Tibial artery (tissue), 4 donors: ENCODE measurements around the gene SNAP47.

Experiments used
- DNase-seq, 2 donors: peaks; one replicate each; pipeline ENCODE4 v3.0.0-alpha.2; 2019
- H3K27ac ChIP-seq, 2 donors: fragments of 200-600 bp; sonication (generic) in 1 of 2; 1 replicate in 1 of 2; 2 replicates in 1 of 2; pipeline ENCODE4 v1.5.1; 2018 to 2019; ENCODE audit warnings: mild to moderate bottlenecking in 1 of 2
- H3K27me3 ChIP-seq, 2 donors: fragments of 200-600 bp; sonication (generic) in 1 of 2; one replicate each; pipeline versions ENCODE4 v1.5.1 to v1.6.0; 2016 to 2019
- H3K36me3 ChIP-seq, 3 donors: fragments of 200-600 bp; sonication (generic) in 2 of 3; one replicate each; pipeline ENCODE4 v1.5.1; 2016 to 2019; ENCODE audit warnings: mild to moderate bottlenecking in 2 of 3
- H3K4me1 ChIP-seq, 4 donors: fragments of 200-600 bp; sonication (generic) in 2 of 4; 1 replicate in 3 of 4; 2 replicates in 1 of 4; pipeline ENCODE4 v1.5.1; 2016 to 2019
- H3K4me3 ChIP-seq, 2 donors: fragments of 200-600 bp; sonication (generic) in 1 of 2; 1 replicate in 1 of 2; 2 replicates in 1 of 2; pipeline ENCODE4 v1.5.1; 2018 to 2019; ENCODE audit warnings: mild to moderate bottlenecking in 2 of 2
- H3K9me3 ChIP-seq, 3 donors: fragments of 200-600 bp; sonication (generic) in 1 of 3; one replicate each; pipeline ENCODE4 v1.5.1; 2016 to 2019
- intact Hi-C: fragments of 100-400 bp; cut with DNase I; formaldehyde crosslinking; loops from one replicate; pipeline ENCODE4 v1.15.0; 2023; ENCODE audit warnings: low total_unique reads
- TF ChIP-seq, protein P1 (sequence below), 2 experiments: fragments of 200-600 bp in 1 of 2; fragments of 450-650 bp in 1 of 2; IDR thresholded peaks; one replicate each; pipeline ENCODE4 v1.5.1; 2017 to 2019; ENCODE audit warnings: antibody characterized with exemption in 2 of 2, mild to moderate bottlenecking in 1 of 2, moderate library complexity in 1 of 2

The SNAP47 gene

DNA sequence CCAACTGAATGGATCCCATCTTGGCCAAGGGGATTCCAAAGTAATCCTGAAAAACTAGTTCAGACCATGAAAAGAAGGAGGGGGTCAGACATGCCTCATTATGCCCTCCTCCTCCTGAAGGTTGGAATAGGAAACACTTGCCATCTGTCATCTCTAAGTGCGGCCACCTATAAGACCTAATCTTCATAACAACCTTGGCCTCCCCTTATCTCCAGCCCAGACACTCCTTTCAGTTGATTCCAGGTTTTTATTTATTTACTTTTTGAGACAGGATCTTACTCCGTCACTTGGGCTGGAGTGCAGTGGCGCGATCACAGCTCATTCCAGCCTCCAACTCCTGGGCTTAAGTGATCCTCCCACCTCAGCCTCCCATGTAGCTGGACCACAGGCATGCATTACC is 19.7 kb downstream of the SNAP47 start:
- TF ChIP-seq, protein P1, sequence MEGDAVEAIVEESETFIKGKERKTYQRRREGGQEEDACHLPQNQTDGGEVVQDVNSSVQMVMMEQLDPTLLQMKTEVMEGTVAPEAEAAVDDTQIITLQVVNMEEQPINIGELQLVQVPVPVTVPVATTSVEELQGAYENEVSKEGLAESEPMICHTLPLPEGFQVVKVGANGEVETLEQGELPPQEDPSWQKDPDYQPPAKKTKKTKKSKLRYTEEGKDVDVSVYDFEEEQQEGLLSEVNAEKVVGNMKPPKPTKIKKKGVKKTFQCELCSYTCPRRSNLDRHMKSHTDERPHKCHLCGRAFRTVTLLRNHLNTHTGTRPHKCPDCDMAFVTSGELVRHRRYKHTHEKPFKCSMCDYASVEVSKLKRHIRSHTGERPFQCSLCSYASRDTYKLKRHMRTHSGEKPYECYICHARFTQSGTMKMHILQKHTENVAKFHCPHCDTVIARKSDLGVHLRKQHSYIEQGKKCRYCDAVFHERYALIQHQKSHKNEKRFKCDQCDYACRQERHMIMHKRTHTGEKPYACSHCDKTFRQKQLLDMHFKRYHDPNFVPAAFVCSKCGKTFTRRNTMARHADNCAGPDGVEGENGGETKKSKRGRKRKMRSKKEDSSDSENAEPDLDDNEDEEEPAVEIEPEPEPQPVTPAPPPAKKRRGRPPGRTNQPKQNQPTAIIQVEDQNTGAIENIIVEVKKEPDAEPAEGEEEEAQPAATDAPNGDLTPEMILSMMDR (IDR thresholded peaks at IDR 0.05): no peak
- Histone ChIP-seq H3K27me3 (no peaks in the 10 kb centered on the region), H3K27ac (no peak overlapping the region), H3K9me3 (no peaks in the 10 kb centered on the region), H3K36me3 (peaks cover 12 to 28% (median 25%) of the 10 kb centered on the region in 3 donors), H3K4me1 (peaks cover 0 to 17% (median 10%) of the 10 kb centered on the region in 4 donors), H3K4me3 (no peak overlapping the region)
- intact Hi-C loops: no loop called here
- DNase-seq: no peak

- TF ChIP-seq, protein P1 (IDR thresholded peaks at IDR 0.05): no peak
- peaks cover 0 to 17% (median 10%) of the 10 kb centered on the region in 4 donors for H3K4me1 ChIP-seq
- H3K27ac ChIP-seq: no peak overlapping the region
- no peaks in the 10 kb centered on the region for H3K27me3 ChIP-seq
- DNase-seq: no peak
- no peaks in the 10 kb centered on the region for H3K9me3 ChIP-seq
- intact Hi-C loops: no loop called here
- peaks cover 15 to 30% (median 28%) of the 10 kb centered on the region in 3 donors for H3K36me3 ChIP-seq
- no peak overlapping the region for H3K4me3 ChIP-seq
Observed at GRCh38 chr1:227756172-227756959, 21.1 kb downstream of the SNAP47 start.

GRCh38 chr1:227757781-227758180 is 22.5 kb downstream of the SNAP47 start:
- TF ChIP-seq, protein P1 (IDR thresholded peaks at IDR 0.05): no peak
- no peak overlapping the region for H3K4me3 ChIP-seq
- H3K27ac ChIP-seq: no peak overlapping the region
- peaks cover 15 to 35% (median 21%) of the 10 kb centered on the region in 3 donors for H3K36me3 ChIP-seq
- H3K9me3 ChIP-seq: no peaks in the 10 kb centered on the region
- intact Hi-C loops: no loop called here
- H3K4me1 ChIP-seq: peaks cover 0 to 25% (median 16%) of the 10 kb centered on the region in 4 donors
- no peak for DNase-seq
- no peaks in the 10 kb centered on the region for H3K27me3 ChIP-seq

DNA sequence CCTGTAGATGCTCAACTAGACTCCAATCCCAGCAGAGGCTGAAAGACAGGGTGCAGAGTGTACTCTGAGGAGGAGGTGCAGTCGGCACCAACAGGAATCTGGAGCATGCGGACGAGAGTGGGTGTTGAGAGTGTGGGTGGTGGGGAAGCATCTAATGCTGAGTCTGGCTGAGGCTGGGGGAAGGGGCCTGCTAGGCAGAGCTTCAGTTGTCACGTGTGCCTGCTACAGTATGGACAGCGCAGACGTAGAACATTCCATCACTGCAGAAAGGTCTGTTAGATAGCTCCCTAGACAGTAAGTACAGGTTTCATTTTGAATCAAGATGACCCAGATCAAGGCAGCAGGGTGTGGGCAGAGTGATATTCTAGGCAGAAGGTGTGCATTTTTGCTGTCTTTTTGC is 23.1 kb downstream of the SNAP47 start:
- DNase-seq: no peak
- Histone ChIP-seq H3K27ac (no peak overlapping the region), H3K4me3 (no peak overlapping the region), H3K4me1 (peaks cover 0 to 22% (median 15%) of the 10 kb centered on the region in 4 donors), H3K36me3 (peaks cover 15 to 35% (median 21%) of the 10 kb centered on the region in 3 donors), H3K27me3 (no peaks in the 10 kb centered on the region), H3K9me3 (no peaks in the 10 kb centered on the region)
- intact Hi-C loops: no loop called here
- TF ChIP-seq, protein P1 (IDR thresholded peaks at IDR 0.05): no peak

- TF ChIP-seq, protein P1 (IDR thresholded peaks at IDR 0.05): no peak
- Histone ChIP-seq H3K4me3 (no peak overlapping the region), H3K27me3 (no peaks in the 10 kb centered on the region), H3K36me3 (peaks cover 15 to 47% (median 21%) of the 10 kb centered on the region in 3 donors), H3K9me3 (no peaks in the 10 kb centered on the region), H3K27ac (no peak overlapping the region), H3K4me1 (peaks cover 0 to 16% (median 6%) of the 10 kb centered on the region in 4 donors)
- intact Hi-C loops: loop anchor here (5.0 to 10.0 kb wide), 2 partner anchors 188 to 325 kb away; partner anchors contain the start of genes ARF1 and WNT9A
- DNase-seq: no peak
Observed at GRCh38 chr1:227759341-227760300, 24.4 kb downstream of the SNAP47 start.
